GM13977 (cell line): ENCODE results near the gene NDUFS8.

Experiments used
- DNase-seq: peaks from one replicate; pipeline ENCODE4 v3.0.0; 2012; ENCODE audit warnings: low spot score
- CTCF ChIP-seq: IDR thresholded peaks from 2 replicates; pipeline ENCODE4 v1.5.1; 2012; ENCODE audit warnings: mild to moderate bottlenecking, control low read depth; ENCODE audit not compliant: insufficient read depth; ENCODE audit errors: extremely low read depth, missing control alignments
- in situ Hi-C: fragments of 300-500 bp; cut with MboI; formaldehyde crosslinking; loops from one replicate; pipeline ENCODE4 v1.12.0; 2022; ENCODE audit warnings: low sequenced_read_pairs, low pct_unique_long_range_greater_than_20kb, mixed read lengths, inconsistent platforms; ENCODE audit not compliant: unreplicated experiment

Gene NDUFS8

GRCh38 chr11:68043349-68044144 is 13.1 kb downstream of the NDUFS8 start:
- no peak for DNase-seq
- TF ChIP-seq CTCF: no peak
- in situ Hi-C loops: no loop called here

GRCh38 chr11:68044145-68044813 is 13.8 kb downstream of the NDUFS8 start:
- TF ChIP-seq CTCF: no peak
- in situ Hi-C loops: no loop called here
- no peak for DNase-seq

- TF ChIP-seq CTCF: no peak
- in situ Hi-C loops: no loop called here
- DNase-seq: no peak
These were observed 14.4 kb downstream of the NDUFS8 start for GRCh38 chr11:68044898-68045351.

- in situ Hi-C loops: no loop called here
- TF ChIP-seq CTCF: no peak
- DNase-seq: peak; percentile 36
These were observed 17.2 kb downstream of the NDUFS8 start for GRCh38 chr11:68047437-68048290.

GRCh38 chr11:68048681-68049508 is 18.4 kb downstream of the NDUFS8 start:
- in situ Hi-C loops: no loop called here
- DNase-seq: no peak
- no peak for TF ChIP-seq CTCF
